Stimulated activated naive CD8-positive, alpha-beta T cell treated with anti-CD3 and anti-CD28 coated beads, Interleukin-15, Interleukin-2, amounts not matched to agents 100 U/mL and 50 U/mL, for 24 hours (primary cell): Measurements from ENCODE around the gene BTBD6.
"Not testable (repeated sequence)": the region's sequence is repeated elsewhere in the genome, so short reads cannot be mapped to it uniquely, and the experiment has no call there.

Experiments
- ATAC-seq: fragments of 150-1000 bp; cut with Tn5 transposase; one replicate; pipeline ENCODE4 v1.10.0; 2021
- DNase-seq: peaks from one replicate; pipeline ENCODE4 v3.0.0; 2021

The BTBD6 gene

DNA sequence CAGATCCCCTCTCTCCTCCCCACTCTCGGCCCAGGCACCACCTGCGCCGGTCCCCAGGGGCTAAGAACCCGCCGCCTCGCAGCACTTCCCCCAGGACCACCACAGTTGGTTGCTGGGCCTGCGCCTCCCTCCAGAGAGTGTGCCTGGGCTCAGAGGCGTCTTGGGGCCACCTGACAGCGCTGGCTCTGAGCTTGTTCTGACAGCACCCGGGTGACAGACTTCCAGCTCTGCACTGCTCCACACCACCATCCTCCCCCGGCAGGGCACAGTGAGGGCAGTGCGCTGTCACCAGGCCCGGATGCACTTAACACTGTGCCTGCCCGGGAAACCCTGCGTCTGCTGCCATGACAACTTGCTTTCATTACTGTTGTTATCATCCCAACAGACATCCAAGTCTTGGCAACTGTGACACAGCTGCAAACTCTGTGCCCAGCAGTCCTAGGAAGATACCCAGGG lies 45.8 kb downstream of the BTBD6 start:
- DNase-seq = peak; percentile 69
- peak; percentile 92 for ATAC-seq

DNA sequence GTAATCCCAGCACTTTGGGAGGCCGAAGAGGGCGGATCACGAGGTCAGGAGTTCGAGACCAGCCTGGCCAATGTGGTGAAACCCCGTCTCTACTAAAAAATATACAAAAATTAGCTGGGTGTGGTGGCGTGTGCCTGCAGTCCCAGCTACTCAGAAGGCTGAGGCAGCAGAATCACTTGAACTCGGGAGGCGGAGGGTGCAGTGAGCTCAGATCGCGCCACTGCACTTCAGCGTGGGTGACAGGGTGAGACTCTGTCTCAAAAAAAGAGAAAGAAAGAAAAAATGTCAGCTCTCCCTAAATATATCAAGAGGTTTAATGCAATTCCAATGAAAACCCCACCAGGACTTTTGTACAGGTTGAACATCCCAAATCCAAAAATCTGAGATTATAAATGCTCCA lies 49.0 kb downstream of the BTBD6 start:
- not testable (repeated sequence) for DNase-seq, ATAC-seq

DNA sequence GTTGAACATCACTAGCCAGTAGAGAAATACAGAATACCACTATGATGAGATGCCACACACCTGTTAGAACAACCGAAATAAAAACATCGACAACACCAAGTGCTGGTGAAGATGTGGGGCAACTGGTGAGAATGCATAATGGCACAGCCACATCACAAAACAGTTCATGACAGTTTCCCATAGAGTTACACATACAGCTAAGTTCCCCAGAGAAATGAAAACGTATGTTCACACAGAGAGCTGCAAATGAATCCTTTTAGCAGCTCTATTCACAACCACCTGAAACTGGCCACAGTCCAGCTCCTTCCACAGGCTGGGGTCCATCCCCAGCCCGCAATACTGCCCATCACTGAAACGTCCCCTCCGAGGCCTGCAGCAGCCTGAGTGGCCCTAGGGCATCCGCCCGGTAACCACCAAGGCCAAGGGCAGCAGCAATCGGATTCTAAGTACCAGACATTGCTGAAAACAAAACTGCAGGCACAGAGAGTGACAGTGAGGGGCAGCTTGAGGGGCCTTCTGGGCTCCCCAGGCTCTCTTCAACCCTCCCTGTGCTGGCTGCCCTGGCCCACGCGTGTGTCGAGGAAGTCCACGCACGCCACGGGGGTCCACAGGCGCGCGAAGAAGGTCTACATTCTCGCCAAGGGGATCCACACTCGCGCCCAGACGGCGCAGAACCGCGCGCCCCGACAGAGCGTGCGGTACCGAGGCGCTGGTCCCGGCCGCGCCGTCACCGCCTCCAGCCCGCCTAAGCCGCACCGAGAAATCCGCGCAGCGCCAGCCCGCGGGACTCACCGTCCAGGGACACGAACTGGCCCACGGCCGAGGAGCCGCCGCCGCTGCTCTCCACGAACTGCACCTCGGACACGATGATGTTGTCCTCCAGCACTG lies 51.6 kb downstream of the BTBD6 start:
- DNase-seq = peak; percentile 31
- peak; percentile 2 for ATAC-seq
